ENCODE measurements around the gene CFAP54.

GRCh38 chr12:96897421-96897820, 408.0 kb downstream of the CFAP54 start:
- TF ChIP-seq CTCF (conservative IDR thresholded peaks at IDR 0.05 in 1 of 2, IDR thresholded peaks at IDR 0.05 in 1 of 2; ENCODE audit: extremely low read depth in 1 of 2, insufficient read depth in 1 of 2, low read depth in 1 of 2, low read length in 2 of 2) (no peak), EZH2 (IDR thresholded peaks at IDR 0.05; ENCODE audit: borderline replicate concordance, low read length) (no peak)

All from mammary epithelial cell (primary cell).